Measurements from ENCODE around the gene MLLT11. TPM values are rescaled to one million over a fixed set of nuclear protein-coding genes. Genes with fewer than 3 reads are reported as not detected.

Gene MLLT11
- total RNA-seq, 2 donors from 2014 or later = 16.5 to 19.2 TPM

DNA sequence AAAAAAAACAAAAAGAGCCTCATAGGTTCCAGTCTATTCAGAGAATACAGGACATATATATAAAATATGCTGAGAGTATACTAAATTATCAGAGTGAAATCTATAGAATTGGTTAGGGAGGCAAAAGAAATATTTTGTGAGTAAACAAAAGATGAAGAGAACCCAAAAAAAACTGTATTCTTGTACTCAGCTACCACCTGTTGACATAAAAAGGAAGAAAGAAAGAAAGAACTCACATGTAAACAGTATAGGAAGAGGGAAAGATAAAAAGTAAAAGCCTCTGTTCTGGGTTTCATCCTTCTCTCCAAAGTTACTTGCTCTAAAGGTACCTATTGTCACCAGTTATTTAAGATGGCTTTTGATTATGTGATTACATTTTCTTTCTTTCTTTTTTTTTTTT, 33.7 kb upstream of the MLLT11 start:
- peaks cover 21% of the 10 kb centered on the region for H3K36me3 ChIP-seq (ENCODE audit: control insufficient read depth, insufficient read depth, low read length)
- no peaks in the 10 kb centered on the region for H3K9me3 Mint-ChIP-seq
- H3K4me3 Mint-ChIP-seq = no peak overlapping the region
- TF ChIP-seq CTCF (conservative IDR thresholded peaks at IDR 0.05) = no peak
- H3K27me3 Mint-ChIP-seq (ENCODE audit: insufficient read depth) = no peaks in the 10 kb centered on the region
- no peak overlapping the region for H3K27ac Mint-ChIP-seq
- H3K36me3 Mint-ChIP-seq (ENCODE audit: low read depth) = peaks cover 48% of the 10 kb centered on the region
- H3K27ac ChIP-seq (ENCODE audit: low read depth, low read length) = no peak overlapping the region
- no peaks in the 10 kb centered on the region for H3K4me1 ChIP-seq (ENCODE audit: control insufficient read depth, insufficient read depth, low read length)
- H3K4me3 ChIP-seq (ENCODE audit: low read length) = no peak overlapping the region
- no peaks in the 10 kb centered on the region for H3K27me3 ChIP-seq (ENCODE audit: control insufficient read depth, insufficient read depth, low read length, poor library complexity, severe bottlenecking)
- peaks cover 2% of the 10 kb centered on the region for H3K4me1 Mint-ChIP-seq
- H3K9me3 ChIP-seq (ENCODE audit: control insufficient read depth, low read length) = no peaks in the 10 kb centered on the region
- no peak overlapping the region for H3K9ac ChIP-seq (ENCODE audit: extremely low read depth, low read length, poor library complexity, severe bottlenecking)
- DNase-seq = no peak

DNA sequence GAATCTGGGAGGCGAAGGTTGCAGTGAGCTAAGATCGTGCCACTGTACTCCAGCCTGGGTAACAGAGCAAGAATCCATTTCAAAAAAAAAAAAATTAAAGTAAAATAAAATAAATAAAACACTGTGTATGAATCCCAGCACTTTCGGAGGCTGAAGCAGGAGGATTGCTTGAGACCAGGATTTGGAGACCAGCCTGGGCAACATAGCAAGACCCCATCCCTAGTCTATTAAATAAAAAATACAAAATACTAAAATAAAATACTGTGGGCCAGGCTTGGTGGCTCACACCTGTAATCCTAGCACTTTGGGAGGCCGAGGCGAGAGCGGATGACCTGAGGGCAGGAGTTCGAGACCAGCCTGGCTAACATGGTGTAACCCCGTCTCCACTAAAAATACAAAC, 28.0 kb upstream of the MLLT11 start:
- H3K4me3 ChIP-seq (ENCODE audit: low read length) = no peak overlapping the region
- no peaks in the 10 kb centered on the region for H3K9me3 ChIP-seq (ENCODE audit: control insufficient read depth, low read length)
- Mint-ChIP-seq H3K27ac (no peak overlapping the region), H3K9me3 (no peaks in the 10 kb centered on the region), H3K4me1 (no peaks in the 10 kb centered on the region), H3K27me3 (ENCODE audit: insufficient read depth) (no peaks in the 10 kb centered on the region), H3K4me3 (no peak overlapping the region), H3K36me3 (ENCODE audit: low read depth) (peaks cover 48% of the 10 kb centered on the region)
- H3K36me3 ChIP-seq (ENCODE audit: control insufficient read depth, insufficient read depth, low read length) = peaks cover 15% of the 10 kb centered on the region
- 96 to 100% methylated on average over 5 to 8 of the region's 8 CpGs for WGBS, 2 experiments (ENCODE audit: insufficient coverage in 1 of 2, insufficient read length in 1 of 2)
- no peaks in the 10 kb centered on the region for H3K27me3 ChIP-seq (ENCODE audit: control insufficient read depth, insufficient read depth, low read length, poor library complexity, severe bottlenecking)
- H3K9ac ChIP-seq (ENCODE audit: extremely low read depth, low read length, poor library complexity, severe bottlenecking) = no peak overlapping the region
- no peaks in the 10 kb centered on the region for H3K4me1 ChIP-seq (ENCODE audit: control insufficient read depth, insufficient read depth, low read length)
- no peak for TF ChIP-seq CTCF (conservative IDR thresholded peaks at IDR 0.05)
- DNase-seq = no peak
- H3K27ac ChIP-seq (ENCODE audit: low read depth, low read length) = no peak overlapping the region

- H3K9me3 Mint-ChIP-seq = no peaks in the 10 kb centered on the region
- no peak overlapping the region for H3K27ac ChIP-seq (ENCODE audit: low read depth, low read length)
- H3K9me3 ChIP-seq (ENCODE audit: control insufficient read depth, low read length) = no peaks in the 10 kb centered on the region
- peaks cover 4% of the 10 kb centered on the region for H3K4me1 Mint-ChIP-seq
- H3K27me3 Mint-ChIP-seq (ENCODE audit: insufficient read depth) = no peaks in the 10 kb centered on the region
- H3K36me3 Mint-ChIP-seq (ENCODE audit: low read depth) = peaks cover 31% of the 10 kb centered on the region
- H3K27ac Mint-ChIP-seq = no peak overlapping the region
- WGBS, 2 experiments (ENCODE audit: insufficient coverage in 1 of 2, insufficient read length in 1 of 2) = 82 to 95% methylated on average over 2 of the region's 3 CpGs
- TF ChIP-seq CTCF (conservative IDR thresholded peaks at IDR 0.05) = no peak
- no peak overlapping the region for H3K9ac ChIP-seq (ENCODE audit: extremely low read depth, low read length, poor library complexity, severe bottlenecking)
- no peaks in the 10 kb centered on the region for H3K27me3 ChIP-seq (ENCODE audit: control insufficient read depth, insufficient read depth, low read length, poor library complexity, severe bottlenecking)
- DNase-seq = no peak
- no peak overlapping the region for H3K4me3 ChIP-seq (ENCODE audit: low read length)
- no peaks in the 10 kb centered on the region for H3K4me1 ChIP-seq (ENCODE audit: control insufficient read depth, insufficient read depth, low read length)
- H3K36me3 ChIP-seq (ENCODE audit: control insufficient read depth, insufficient read depth, low read length) = peaks cover 7% of the 10 kb centered on the region
- H3K4me3 Mint-ChIP-seq = no peak overlapping the region
These were observed 25.0 kb upstream of the MLLT11 start for GRCh38 chr1:151035167-151035566.

Measured in endodermal cell (in vitro differentiated cells).